HEK293T (cell line): ENCODE results near the gene KCNK5.

ENCODE experiments used
- ZNF384 ChIP-seq: fragments of 450-650 bp; IDR thresholded peaks from 2 replicates; pipeline ENCODE4 v1.6.1; 2016
- TF ChIP-seq, protein P1 (sequence below): fragments of 450-650 bp; IDR thresholded peaks from 2 replicates; pipeline ENCODE4 v1.6.1; 2016

DNA sequence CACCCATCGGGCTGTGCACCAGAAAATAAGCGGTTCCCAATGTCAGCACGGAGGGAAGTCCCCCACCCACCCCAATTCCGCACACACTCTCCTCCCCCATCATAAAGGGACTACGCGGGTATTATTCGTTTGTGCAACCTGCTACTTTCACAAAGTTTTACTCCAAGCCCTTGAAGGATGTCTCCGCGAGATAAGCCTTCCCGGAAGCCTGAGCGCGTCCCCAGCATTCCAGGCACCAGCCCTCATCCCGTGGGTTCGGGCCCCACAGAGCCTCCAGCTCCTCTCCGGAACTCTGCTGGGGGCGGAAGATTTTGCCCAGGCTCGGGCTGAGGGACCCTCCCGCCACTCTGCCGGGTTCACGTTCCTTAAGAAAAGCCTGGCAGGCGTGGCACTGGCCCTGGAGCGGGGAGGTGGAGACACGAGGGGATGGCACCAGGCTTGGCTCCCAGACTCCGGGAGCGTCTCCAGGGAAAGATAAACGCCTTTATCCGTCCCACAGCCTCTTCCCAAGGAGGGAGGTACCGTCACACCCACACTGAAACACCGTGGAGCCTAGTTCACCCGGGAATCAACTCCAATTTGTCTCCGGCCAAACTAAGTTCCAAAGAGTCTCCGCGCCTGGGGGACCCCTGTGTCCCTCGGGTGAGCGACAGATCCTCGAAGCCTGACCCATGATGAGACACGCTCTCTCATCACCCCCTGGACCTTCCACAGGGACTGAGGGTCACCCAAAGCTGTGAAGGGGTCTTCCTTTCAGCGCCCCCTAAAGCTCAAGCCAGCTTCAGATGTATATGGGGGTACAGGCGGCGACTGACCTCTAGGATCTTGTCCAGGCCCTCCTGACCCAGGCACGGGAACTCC is 934 bp downstream of the KCNK5 start:
- TF ChIP-seq, protein P1, sequence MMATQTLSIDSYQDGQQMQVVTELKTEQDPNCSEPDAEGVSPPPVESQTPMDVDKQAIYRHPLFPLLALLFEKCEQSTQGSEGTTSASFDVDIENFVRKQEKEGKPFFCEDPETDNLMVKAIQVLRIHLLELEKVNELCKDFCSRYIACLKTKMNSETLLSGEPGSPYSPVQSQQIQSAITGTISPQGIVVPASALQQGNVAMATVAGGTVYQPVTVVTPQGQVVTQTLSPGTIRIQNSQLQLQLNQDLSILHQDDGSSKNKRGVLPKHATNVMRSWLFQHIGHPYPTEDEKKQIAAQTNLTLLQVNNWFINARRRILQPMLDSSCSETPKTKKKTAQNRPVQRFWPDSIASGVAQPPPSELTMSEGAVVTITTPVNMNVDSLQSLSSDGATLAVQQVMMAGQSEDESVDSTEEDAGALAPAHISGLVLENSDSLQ = no peak
- TF ChIP-seq ZNF384 = no peak
